Endometrial microvascular endothelial cells (primary cell): Measurements from ENCODE around the gene BMP2. TPM values are rescaled to one million over a fixed set of nuclear protein-coding genes. Genes with fewer than 3 reads are reported as not detected.

ENCODE experiments used
- in situ Hi-C: cut with HindIII; loops from 2 replicates; pipeline ENCODE4 v1.10.0; 2017; ENCODE audit warnings: low sequenced_read_pairs, low pct_unique_long_range_greater_than_20kb; ENCODE audit errors: inconsistent ontology term
- total RNA-seq: library from RNA; depleted of rRNA; stranded (reverse); fragments of >200 nt; gene quantifications from one replicate; pipeline ENCODE4 v1.2.3, GENCODE V29; 2015; ENCODE audit errors: inconsistent ontology term

Gene BMP2
- total RNA-seq, 1 donor from 2014 or later = 4.5 TPM

DNA sequence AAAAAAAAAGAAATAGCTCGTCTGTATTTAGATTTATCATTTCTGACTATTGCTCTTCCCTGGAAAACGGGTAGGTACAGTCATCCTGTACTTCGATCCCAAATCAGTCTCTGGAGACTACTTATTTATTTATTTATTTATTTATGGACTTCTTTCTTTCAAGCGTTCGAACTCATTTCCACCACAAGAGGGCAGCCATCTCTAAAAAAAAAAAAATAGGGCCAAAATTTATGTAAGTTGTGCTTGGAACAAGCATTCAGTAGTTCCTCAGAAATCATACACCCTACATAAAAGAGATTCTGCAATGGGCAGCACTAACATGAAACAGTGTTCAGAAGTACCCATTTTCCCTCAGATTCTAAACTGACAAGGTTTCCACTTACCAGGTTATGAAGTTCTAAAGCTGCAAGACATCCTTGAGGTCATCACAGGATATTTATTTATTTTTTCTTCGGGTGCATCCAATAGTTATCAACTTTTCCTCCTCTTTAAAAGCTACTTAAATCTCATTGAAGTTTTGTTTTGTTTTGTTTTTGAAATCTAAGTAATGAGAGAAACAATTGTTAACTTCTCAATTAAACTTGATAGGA lies 1.9 kb upstream of the BMP2 start:
- in situ Hi-C loops = no loop called here

DNA sequence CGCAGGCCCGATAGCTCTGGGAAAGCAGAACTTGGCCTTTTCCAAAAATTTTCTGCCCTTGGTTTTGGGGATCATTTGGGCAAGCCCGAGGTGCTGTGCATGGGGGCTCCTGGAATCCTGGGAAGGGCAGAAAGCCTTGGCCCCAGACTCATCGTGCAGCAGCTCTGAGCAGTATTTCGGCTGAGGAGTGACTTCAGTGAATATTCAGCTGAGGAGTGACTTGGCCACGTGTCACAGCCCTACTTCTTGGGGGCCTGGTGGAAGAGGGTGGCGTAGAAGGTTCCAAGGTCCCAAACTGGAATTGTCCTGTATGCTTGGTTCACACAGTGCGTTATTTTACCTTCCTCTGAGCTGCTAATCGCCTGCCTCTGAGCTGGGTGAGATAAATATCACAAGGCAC lies 1.1 kb upstream of the BMP2 start:
- in situ Hi-C loops = no loop called here

GRCh38 chr20:6767126-6767535 lies 355 bp upstream of the BMP2 start:
- in situ Hi-C loops = no loop called here

DNA sequence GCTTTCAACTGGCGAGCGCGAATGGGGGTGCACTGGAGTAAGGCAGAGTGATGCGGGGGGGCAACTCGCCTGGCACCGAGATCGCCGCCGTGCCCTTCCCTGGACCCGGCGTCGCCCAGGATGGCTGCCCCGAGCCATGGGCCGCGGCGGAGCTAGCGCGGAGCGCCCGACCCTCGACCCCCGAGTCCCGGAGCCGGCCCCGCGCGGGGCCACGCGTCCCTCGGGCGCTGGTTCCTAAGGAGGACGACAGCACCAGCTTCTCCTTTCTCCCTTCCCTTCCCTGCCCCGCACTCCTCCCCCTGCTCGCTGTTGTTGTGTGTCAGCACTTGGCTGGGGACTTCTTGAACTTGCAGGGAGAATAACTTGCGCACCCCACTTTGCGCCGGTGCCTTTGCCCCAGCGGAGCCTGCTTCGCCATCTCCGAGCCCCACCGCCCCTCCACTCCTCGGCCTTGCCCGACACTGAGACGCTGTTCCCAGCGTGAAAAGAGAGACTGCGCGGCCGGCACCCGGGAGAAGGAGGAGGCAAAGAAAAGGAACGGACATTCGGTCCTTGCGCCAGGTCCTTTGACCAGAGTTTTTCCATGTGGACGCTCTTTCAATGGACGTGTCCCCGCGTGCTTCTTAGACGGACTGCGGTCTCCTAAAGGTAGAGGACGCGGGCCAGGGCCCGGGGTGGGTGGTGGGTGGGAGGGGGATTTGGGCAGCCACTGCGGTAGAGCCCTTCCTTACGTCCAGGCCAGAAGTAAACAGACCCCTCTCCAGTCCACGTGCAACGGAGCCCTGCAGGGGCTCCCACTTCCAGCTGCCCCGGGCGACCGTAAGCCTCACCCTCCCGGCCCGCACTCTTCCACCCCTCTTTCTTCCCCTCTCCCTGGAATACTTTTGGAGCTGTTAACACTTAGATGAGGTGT lies 998 bp downstream of the BMP2 start:
- in situ Hi-C loops = no loop called here

DNA sequence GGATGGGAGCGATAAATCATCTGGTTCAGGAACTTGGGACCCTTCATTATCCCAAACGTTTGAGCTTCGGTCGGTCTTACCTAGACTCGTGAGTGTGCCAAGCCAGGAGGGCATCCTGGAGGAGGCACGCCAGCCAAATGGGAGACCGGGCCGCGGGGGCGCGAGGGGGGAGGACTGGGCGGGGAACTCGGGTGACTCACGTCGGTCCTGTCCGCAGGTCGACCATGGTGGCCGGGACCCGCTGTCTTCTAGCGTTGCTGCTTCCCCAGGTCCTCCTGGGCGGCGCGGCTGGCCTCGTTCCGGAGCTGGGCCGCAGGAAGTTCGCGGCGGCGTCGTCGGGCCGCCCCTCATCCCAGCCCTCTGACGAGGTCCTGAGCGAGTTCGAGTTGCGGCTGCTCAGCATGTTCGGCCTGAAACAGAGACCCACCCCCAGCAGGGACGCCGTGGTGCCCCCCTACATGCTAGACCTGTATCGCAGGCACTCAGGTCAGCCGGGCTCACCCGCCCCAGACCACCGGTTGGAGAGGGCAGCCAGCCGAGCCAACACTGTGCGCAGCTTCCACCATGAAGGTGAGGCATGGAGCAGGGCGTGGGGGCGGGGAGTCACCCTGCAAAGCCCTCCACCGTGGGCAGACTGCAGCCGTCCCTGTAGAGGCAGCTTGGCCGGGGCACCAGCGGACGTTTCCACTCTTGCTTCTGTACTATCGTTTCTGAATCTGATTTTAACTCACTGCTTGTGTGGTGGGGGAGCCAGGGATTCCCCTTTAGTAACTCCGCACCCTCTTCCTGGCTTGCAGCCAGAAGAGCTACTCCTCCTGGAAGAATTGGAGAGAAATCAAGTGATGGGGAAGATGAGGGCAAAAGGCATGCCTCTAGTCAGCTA lies 2.7 kb downstream of the BMP2 start:
- in situ Hi-C loops = no loop called here

DNA sequence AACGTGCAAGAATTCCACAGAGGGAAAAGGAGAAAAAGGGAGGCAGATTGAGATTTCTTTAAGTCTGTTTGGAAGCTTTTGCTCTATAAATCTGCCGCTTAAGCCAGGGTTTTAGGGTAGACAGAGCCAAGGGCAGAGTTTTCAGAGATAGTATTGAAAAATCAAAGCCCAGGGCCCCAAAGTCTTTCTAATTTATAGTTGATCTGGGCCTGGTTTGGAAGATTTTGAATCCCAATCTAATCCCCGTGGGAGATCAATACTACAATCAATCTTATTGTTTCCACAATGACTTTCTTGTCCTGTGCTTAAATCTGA lies 3.3 kb downstream of the BMP2 start:
- in situ Hi-C loops = no loop called here

GRCh38 chr20:6780433-6781190 lies 13.1 kb downstream of the BMP2 start:
- in situ Hi-C loops = no loop called here

GRCh38 chr20:6783752-6784151 lies 16.3 kb downstream of the BMP2 start:
- in situ Hi-C loops = no loop called here

GRCh38 chr20:6784210-6784631 lies 16.7 kb downstream of the BMP2 start:
- in situ Hi-C loops = no loop called here

DNA sequence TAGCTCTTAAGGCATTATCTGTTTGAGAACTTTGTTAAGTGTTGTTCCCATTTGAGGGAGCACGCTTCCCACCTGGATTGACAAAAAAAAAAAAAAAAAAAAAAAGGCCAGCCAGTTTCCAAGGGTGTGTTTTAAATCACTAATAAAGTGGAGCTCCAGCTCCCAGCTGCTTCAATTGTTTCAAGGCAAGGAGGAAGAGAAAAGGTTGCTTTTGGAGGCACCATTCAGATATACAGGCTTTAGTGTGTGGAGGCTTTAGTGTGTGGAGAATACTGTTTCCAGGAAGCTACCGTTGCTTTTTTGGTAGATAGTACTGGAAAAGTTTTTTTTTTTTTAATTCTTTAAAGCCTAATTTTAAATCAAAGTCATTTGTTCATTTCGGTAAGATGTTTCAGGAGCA lies 17.3 kb downstream of the BMP2 start:
- in situ Hi-C loops = no loop called here

- in situ Hi-C loops = no loop called here
Measured at GRCh38 chr20:6786548-6786947, 19.1 kb downstream of the BMP2 start.

DNA sequence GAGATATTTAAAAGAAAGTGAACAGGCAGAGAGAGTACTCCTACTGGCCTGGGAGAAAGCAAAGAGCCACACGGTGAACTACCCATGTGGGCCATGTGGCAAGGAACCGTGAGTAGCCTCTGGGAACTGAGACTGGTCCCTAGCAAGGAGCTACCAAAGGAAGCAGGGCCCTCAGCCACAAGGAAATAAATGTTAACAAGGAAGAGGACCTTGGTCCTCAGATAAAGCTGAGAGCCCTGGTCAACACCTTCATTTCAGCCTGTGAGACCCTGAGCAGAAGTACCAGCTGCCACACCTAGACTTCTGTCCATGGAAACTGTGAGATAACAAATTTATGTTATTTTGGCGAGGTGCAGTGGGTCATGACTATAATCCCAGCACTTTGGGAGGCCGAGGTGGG lies 25.3 kb downstream of the BMP2 start:
- in situ Hi-C loops = no loop called here

GRCh38 chr20:6802227-6802626 lies 34.7 kb downstream of the BMP2 start:
- in situ Hi-C loops = no loop called here

DNA sequence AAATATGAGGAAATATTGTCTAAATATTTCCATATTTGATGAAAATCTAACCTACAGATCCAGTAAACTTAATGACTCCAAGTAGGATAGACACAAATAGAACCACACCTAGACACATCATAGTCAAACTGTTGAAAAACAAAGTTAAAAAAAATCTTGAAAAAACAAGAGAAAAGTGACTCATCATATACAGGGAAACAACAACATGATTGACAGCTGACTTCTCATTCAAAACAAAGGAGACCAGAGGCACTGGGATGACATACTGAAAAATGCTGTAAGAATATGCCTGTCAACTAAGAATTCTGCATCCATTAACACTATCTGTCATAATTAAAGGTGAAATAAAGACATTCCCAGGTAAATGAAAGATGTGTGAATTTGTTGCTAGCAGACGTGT lies 38.8 kb downstream of the BMP2 start:
- in situ Hi-C loops = no loop called here

- in situ Hi-C loops = no loop called here
Measured at GRCh38 chr20:6811262-6812035, 44.0 kb downstream of the BMP2 start.

DNA sequence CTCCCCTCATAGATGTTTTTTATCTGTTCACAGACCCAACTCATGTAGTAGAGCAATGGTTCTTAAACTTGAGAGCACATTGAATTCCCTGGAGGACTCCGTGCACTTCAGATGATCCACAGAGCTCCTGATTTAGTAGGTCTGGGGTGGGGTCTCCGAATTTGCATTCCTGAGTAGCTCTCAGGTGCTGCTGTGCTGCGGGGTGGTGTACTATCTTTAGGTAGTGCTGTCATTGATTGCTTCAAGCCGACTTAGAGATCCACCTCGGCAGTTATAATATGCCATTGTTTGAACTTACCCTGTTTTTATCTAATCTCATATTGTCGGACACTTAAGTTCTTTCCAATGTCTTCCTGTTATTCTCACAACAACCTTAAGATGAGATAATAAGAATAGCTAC lies 45.0 kb downstream of the BMP2 start:
- in situ Hi-C loops = no loop called here

- in situ Hi-C loops = no loop called here
Measured at GRCh38 chr20:6814945-6815344, 47.5 kb downstream of the BMP2 start.

DNA sequence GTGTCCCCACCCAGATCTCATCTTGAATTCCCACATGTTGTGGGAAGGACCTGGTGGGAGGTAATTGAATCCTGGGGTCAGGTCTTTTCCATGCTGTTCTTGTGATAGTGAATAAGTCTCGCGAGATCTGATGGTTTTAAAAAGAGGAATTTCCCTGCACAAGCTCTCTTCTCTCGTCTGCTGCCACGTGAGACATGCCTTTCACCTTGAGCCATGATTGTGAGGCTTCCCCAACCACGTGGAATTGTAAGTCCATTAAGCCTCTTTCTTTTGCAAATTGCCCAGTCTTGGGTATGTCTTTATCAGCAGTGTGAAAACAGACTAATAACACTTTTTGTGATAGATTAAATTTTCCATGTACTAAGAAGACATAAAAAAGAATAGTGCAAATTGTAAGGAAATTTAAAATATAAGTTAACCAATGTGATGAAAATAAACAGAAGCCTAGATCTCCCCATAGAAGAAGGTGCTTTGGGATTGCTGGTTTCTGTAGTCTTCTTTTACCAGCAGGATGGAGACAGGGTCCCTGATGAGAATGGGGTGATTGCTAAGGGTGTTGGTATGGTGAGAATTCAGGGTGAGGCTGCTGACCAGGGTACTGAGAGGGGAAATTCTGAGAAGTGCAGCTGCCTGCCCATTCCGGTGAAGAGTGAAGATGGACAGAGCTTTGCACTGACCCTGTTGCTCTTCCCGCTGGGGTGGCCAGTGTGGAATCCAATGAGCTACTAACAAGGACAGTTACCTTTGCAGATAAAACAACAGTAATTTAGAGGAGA lies 50.7 kb downstream of the BMP2 start:
- in situ Hi-C loops = no loop called here
